GM21526 (cell line): Measurements from ENCODE around the gene KATNAL1.
"Not testable (repeated sequence)": the region's sequence is repeated elsewhere in the genome, so short reads cannot be mapped to it uniquely, and the experiment has no call there.

ENCODE experiments used
- ATAC-seq: cut with Tn5 transposase; IDR thresholded peaks from one replicate; pipeline ENCODE4 v1.9.1; 2021; ENCODE audit warnings: moderate library complexity; ENCODE audit not compliant: unreplicated experiment, low FRiP score

Gene KATNAL1

DNA sequence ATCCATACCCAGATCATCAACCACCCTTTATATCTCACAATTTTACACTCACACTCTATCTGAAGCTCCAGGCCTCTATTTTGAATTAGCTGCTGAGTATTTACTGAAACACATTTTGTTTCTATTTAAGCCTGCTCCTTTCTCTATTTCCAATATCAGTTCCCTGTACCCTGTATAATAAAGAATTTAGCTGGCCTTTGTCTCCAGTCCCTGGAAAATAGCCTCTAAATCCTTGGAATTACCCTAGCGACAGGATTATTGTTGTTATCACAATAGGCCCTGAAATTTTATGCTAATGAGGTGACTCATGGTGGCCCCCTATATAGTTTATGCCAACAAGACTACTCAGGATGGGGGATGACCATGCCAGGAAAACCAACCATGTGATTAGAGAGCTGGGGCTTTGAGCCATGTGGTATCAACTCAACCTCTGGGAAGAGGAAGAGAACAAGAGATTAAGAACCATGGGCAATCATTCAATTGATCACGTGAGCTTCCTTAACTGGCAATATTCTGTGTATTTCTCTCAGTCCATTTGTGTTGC, 72.7 kb downstream of the KATNAL1 start:
- no peak for ATAC-seq

- no peak for ATAC-seq
Observed at GRCh38 chr13:30224732-30225131, 82.6 kb downstream of the KATNAL1 start.

DNA sequence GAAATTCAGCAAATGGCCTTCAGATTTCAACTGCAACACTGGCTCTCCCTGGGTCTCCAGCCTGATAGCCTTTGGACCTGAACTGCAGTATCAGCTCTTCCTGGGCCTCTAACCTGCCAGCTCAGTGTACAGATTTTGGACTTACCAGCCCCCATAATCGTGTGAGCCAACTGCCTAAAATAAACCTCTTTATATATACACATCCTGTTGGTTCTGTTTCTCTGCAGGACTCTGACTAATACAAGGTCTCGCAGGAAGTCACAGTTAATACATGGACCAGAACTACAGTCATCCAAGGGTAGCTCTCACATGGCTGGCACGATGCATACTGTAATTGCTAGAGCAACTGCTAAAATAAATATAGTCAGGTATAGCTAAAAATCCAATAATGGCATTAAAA, 85.1 kb downstream of the KATNAL1 start:
- no peak for ATAC-seq

- no peak for ATAC-seq
Observed at GRCh38 chr13:30216111-30216510, 91.2 kb downstream of the KATNAL1 start.

GRCh38 chr13:30212256-30212655, 95.1 kb downstream of the KATNAL1 start:
- no peak for ATAC-seq

- no peak for ATAC-seq
Observed at GRCh38 chr13:30211745-30212144, 95.6 kb downstream of the KATNAL1 start.

GRCh38 chr13:30204564-30204963, 102.8 kb downstream of the KATNAL1 start:
- ATAC-seq = peak; percentile 52

- no peak for ATAC-seq
Observed at GRCh38 chr13:30196025-30196424, 111.3 kb downstream of the KATNAL1 start.

- ATAC-seq = no peak
Observed at GRCh38 chr13:30194906-30195305, 112.4 kb downstream of the KATNAL1 start.

DNA sequence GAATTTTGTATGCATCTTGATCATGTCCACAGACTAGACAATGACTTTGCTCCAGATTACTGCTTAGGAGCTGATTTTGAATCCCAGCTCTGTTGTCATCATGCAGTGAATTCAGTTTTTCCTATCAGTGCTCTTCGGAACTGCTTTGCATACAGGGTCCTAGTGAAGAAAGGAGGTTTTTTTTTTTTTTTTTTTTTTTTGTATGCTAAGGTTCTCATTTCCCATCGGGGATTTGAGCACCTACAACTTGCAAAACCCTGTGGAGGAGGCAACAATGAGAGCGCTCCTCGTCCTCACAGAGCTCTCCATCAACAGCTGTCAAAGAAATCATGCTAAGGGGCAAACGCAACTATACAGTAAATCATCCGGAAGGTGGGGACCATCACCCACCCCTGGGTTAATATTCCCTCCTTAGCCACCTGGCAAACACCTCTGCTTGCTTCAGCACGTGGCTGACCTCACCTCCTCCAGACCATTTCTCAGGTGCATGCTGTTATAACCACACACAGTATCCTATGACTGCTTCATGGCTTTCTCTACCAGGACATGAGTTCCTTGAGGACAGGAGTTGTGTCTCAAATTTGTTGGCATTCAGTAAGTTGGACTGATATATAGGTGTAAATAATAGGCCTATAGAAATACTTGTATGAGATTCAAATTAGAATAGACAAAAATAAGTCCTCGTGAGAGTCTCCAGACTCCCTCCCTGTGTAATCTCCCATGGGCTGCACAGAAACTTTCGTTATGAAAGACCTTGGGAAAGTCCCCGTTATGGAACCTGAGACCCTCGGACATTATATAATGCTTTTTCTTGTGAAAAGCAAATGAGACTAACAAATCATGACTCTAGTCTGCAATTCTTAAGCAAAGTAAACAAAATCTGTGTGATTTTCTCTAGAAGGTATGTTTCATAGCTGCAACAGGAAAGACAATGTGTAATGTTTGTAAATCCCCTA, 113.8 kb downstream of the KATNAL1 start:
- ATAC-seq = no peak

GRCh38 chr13:30192320-30193093, 114.8 kb downstream of the KATNAL1 start:
- no peak for ATAC-seq

- no peak for ATAC-seq
Observed at GRCh38 chr13:30191491-30192100, 115.8 kb downstream of the KATNAL1 start.

GRCh38 chr13:30186634-30187415, 120.5 kb downstream of the KATNAL1 start:
- no peak for ATAC-seq

DNA sequence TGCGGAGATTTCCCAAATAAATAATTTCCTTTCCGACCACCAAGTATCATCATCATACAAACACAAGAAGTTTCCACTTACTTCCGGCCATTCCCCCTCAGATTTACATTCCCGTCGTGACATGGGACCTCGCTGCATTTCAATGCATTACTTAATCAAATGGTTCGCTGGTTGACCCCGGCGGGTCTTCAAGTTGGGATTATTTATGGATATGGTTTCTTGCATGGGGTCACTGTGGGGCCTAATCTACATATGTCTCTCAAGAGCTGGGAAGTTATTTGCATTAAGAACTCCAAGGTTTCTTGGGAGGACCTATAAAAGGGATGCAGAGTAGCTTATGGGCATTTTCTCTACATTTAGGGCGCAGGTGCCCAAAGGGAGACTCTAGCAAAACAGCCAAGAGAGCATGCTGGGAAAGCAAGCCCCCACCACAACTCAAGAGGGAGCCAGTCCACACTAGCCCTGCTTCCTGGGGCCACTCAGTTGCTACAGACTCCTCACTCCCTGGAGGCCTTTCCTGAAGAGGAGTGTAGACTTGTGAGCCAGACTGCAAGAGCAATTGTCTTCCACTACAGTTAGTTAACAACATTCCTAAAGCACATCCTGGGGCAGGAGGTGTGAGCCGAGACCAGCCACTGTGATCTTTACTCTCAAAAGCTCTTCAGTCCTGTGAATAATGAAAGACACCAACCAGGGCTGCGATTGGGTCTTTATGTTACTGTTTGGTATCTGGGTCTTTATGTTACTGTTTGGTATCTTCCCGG, 125.3 kb downstream of the KATNAL1 start:
- no peak for ATAC-seq

DNA sequence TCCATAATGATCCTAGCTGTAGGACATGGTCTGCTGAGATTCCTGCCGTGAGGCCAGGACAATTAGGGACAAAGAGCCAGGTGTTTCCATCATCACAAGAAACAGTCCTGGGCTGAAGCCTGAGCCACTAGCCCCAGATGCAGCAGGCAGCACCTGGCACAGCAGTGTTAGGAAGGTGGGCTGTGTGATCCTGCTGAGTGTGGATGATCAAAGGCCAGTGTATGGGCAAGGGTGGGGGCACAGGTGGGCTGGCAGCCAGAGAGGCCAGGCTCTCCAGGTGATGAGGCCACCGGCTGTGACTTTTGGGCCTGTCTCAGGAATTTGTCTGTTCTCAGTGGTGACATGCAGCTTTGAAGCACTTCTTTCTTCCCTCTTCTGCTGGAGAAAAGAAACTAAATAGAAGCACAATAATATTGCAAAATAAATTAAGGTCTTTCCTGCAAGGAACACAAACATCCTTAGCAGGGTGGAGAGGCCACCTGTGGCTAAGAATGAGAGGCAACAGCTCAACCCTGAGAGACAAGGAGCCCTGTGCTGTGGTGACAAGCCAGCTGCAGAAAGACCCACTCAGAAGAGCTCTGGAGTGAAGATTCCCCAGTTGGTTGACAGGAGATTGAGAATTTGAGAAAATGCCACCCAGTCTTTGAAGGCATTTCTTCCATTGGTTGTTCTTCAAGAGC, 127.6 kb downstream of the KATNAL1 start:
- ATAC-seq = no peak

DNA sequence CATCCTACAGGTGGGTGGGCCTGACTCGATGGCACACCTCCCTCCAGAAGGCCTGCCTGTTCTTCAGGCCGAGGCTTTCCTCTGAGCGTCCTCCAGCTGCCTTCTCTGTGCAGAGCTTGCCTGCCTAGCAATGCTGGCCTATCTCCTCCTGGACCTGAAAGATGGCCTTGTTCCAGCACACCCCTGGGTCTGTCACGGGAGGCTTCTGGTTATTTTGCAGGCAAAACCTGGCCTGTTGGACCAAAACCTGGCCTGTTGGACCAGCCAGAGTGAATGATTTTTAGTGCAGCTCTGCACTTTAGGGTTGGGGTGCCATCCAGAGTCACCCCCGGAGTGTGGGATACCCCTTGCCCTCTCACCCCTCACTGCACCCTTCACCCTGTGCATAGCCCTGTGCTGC, 128.4 kb downstream of the KATNAL1 start:
- no peak for ATAC-seq

- ATAC-seq = no peak
Observed at GRCh38 chr13:30175166-30175565, 132.2 kb downstream of the KATNAL1 start.

GRCh38 chr13:30174250-30174649, 133.1 kb downstream of the KATNAL1 start:
- not testable (repeated sequence) for ATAC-seq

DNA sequence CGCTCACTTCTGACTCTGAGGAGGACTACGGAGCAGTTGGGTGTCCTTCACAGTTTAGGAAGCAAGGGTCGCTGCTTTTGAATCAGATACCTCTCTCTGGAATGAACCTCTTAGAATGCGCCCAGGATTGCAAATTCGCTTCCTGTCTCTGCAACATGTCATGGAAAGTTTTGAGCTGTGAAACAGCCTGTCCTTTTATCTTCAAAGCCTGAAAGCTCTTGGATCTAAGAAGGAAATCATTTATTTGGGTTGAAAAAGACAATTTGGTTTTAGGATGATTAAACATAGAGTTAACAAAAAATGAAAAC, 134.1 kb downstream of the KATNAL1 start:
- no peak for ATAC-seq
